ENCODE measurements around the gene NOTCH2.

Gene NOTCH2

GRCh38 chr1:119911775-119912174 is 157.7 kb downstream of the NOTCH2 start:
- in situ Hi-C loops (cut with MboI; ENCODE audit: low sequenced_read_pairs): no loop called here

GRCh38 chr1:119910618-119911017 is 158.8 kb downstream of the NOTCH2 start:
- in situ Hi-C loops (cut with MboI; ENCODE audit: low sequenced_read_pairs): no loop called here

GRCh38 chr1:119909890-119910596 is 159.4 kb downstream of the NOTCH2 start:
- in situ Hi-C loops (cut with MboI; ENCODE audit: low sequenced_read_pairs): no loop called here

GRCh38 chr1:119908661-119909060 is 160.8 kb downstream of the NOTCH2 start:
- in situ Hi-C loops (cut with MboI; ENCODE audit: low sequenced_read_pairs): no loop called here

GRCh38 chr1:119906927-119907652 is 162.4 kb downstream of the NOTCH2 start:
- in situ Hi-C loops (cut with MboI; ENCODE audit: low sequenced_read_pairs): no loop called here

GRCh38 chr1:119903443-119903835 is 166.0 kb downstream of the NOTCH2 start:
- in situ Hi-C loops (cut with MboI; ENCODE audit: low sequenced_read_pairs): no loop called here

- in situ Hi-C loops (cut with MboI; ENCODE audit: low sequenced_read_pairs): no loop called here
Measured at GRCh38 chr1:119902775-119903442, 166.6 kb downstream of the NOTCH2 start.

GRCh38 chr1:119898981-119899720 is 170.3 kb downstream of the NOTCH2 start:
- in situ Hi-C loops (cut with MboI; ENCODE audit: low sequenced_read_pairs): no loop called here

- in situ Hi-C loops (cut with MboI; ENCODE audit: low sequenced_read_pairs): no loop called here
Measured at GRCh38 chr1:119898530-119898929, 170.9 kb downstream of the NOTCH2 start.

GRCh38 chr1:119896303-119896702 is 173.2 kb downstream of the NOTCH2 start, which contains the start of gene ADAM30:
Gene ADAM30 (minus strand): TSS chr1:119896515. CDS start chr1:119896336, 179 bp downstream.
- in situ Hi-C loops (cut with MboI; ENCODE audit: low sequenced_read_pairs): no loop called here

- in situ Hi-C loops (cut with MboI; ENCODE audit: low sequenced_read_pairs): no loop called here
Measured at GRCh38 chr1:119895102-119895501, 174.4 kb downstream of the NOTCH2 start.

GRCh38 chr1:119893827-119894700 is 175.4 kb downstream of the NOTCH2 start:
- in situ Hi-C loops (cut with MboI; ENCODE audit: low sequenced_read_pairs): no loop called here

GRCh38 chr1:119893238-119893791 is 176.1 kb downstream of the NOTCH2 start:
- in situ Hi-C loops (cut with MboI; ENCODE audit: low sequenced_read_pairs): no loop called here

- in situ Hi-C loops (cut with MboI; ENCODE audit: low sequenced_read_pairs): no loop called here
Measured at GRCh38 chr1:119891386-119891785, 178.1 kb downstream of the NOTCH2 start.

GRCh38 chr1:119888476-119888875 is 181.0 kb downstream of the NOTCH2 start:
- in situ Hi-C loops (cut with MboI; ENCODE audit: low sequenced_read_pairs): no loop called here

- in situ Hi-C loops (cut with MboI; ENCODE audit: low sequenced_read_pairs): no loop called here
Measured at GRCh38 chr1:119887427-119887826, 182.0 kb downstream of the NOTCH2 start.

GRCh38 chr1:119885903-119886783 is 183.3 kb downstream of the NOTCH2 start:
- in situ Hi-C loops (cut with MboI; ENCODE audit: low sequenced_read_pairs): no loop called here

- in situ Hi-C loops (cut with MboI; ENCODE audit: low sequenced_read_pairs): no loop called here
Measured at GRCh38 chr1:119884711-119885110, 184.8 kb downstream of the NOTCH2 start.

GRCh38 chr1:119883826-119884225 is 185.6 kb downstream of the NOTCH2 start:
- in situ Hi-C loops (cut with MboI; ENCODE audit: low sequenced_read_pairs): no loop called here
